ENCODE measurements around the gene ARL2BP.
"Not testable (repeated sequence)": the region's sequence is repeated elsewhere in the genome, so short reads cannot be mapped to it uniquely, and the experiment has no call there.

Gene ARL2BP

DNA sequence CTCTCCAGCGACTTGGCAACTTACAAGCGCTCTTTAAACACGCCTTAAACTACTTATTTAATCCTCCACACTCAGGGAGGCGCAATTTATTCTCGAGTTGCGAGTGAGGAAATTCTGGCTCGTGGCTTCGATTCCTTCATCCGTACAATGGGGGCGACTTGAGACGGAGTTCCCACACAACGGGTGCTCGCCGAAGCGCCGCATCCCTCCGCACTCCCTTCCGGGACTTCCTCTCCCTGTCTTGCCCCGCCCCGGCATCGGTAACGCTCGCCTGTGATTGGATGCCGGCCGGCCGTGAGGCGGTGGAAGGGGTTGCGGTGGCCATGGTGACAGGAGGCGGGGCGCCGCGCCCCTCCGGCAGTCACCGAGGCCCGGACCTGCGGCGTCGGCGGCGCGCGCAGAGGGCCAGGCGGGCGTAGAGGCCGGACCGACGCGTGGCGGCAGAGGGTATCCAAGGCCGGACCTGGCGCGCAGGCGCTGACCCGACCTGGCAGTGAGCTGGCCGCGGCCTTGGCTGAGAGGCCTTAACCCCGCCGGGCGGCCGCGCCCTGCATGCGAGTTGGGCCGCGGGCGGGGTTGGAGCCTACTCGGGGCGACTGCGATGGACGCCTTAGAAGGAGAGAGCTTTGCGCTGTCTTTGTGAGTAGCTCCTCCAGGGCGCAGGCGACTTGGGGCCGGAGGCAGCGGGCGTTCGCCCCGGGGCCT, at the start of gene ARL2BP:
ARL2BP (plus strand) TSS at position 493 of the 705 bp plus-strand sequence; CDS start at position 602, 109 bp downstream.
- peak; percentile 69 to 99 (median 97) for DNase-seq

DNA sequence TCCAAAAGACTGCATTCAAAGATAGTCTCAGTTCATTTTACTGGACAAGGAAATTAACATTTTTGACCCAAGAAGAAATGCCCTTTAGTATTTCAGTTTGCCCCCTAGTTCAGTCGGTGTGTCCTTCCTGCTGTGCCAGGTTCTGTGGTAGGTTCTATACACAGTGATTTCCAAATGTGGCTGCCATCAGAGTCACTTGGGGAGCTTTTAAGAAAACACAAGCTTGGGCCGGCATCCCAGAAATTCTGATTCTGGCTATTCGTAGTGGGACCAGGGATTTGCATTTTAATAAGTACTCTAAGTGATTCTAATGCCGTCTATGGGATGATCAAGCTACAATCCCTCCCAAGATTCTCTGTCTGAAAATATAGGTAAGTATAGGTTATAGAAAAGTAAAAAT, 48.8 kb upstream of the ARL2BP start:
- peak in 17 of 56 donors; percentile 1 to 62 (median 16) for DNase-seq

DNA sequence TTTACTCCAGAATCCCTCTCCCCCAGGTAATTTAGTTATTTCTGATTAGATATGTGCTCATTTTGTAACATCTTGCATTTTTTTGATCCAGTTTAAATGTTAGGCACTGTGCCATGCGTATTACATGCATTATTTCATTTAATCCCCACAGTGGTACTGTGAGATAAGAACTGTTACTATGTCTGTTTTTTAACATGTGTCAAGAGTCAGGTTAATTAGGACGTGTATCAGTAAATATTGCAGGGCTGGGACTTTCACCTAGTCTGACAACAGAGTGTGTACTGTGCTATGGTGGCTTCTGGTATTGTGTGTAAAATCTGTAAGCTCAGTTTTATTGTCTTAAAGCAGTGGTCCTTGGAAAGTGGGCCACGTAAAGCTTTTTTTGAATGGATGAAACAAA, 48.3 kb upstream of the ARL2BP start:
- no peak for DNase-seq

DNA sequence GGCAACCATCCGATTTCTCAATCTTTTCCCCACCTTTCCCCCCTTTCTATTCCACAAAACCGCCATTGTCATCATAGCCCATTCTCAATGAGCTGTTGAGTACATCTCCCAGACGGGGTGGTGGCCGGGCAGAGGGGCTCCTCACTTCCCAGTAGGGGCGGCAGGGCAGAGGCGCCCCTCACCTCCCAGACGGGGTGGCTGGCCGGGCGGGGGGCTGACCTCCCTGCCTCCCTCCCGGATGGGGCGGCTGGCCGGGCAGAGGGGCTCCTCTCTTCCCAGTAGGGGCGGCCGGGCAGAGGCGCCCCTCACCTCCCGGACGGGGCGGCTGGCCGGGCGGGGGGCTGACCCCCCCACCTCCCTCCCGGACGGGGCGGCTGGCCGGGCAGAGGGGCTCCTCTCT, 44.7 kb upstream of the ARL2BP start:
- not testable (repeated sequence) for DNase-seq

DNA sequence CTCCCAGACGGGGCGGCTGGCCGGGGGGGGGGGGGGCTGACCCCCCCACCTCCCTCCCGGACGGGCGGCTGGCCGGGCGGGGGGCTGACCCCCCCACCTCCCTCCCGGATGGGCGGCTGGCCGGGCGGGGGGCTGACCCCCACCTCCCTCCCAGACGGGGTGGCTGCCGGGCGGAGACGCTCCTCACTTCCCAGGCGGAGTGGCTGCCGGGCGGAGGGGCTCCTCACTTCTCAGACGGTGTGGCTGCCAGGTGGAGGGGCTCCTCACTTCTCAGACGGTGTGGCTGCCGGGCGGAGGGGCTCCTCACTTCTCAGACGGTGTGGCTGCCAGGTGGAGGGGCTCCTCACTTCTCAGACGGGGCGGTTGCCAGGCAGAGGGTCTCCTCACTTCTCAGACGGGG, 44.1 kb upstream of the ARL2BP start:
- DNase-seq = not testable (repeated sequence)

DNA sequence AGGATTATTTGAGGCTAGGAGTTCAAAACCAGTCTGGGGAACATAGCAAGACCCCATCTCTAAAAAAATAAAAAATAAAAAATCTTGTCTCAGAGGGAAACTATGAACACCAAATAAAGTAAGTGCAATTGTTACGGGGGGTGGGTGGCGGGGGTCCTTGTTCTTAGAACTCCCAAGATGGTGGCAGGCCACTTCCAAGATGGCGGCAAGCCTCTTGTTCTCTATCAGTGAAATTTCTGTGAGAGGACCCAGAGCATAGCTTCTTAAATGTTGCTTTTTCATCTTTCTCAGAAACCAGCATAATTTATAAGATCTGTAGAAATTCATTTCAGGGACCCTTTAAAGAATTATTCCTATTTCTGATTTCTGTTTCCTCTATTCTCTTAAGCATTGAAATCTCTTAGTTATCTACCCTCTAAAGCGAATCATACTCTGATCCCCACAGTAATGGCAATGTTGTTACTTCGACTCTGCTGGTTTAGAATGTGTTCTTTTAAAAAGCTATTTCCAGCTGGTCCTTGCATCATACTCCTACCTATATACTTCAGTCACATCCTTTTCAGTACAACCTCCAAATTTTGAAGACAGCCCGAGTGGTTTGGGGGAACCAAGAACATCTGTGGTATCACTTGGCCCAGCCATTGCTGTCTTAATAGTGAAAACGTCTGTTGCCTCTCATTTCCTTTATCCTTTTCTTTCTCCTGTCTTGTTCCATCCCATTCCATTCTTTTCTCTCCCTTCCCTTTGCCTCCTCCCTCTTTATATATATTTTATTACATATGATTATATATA, 42.8 kb upstream of the ARL2BP start:
- no peak for DNase-seq

DNA sequence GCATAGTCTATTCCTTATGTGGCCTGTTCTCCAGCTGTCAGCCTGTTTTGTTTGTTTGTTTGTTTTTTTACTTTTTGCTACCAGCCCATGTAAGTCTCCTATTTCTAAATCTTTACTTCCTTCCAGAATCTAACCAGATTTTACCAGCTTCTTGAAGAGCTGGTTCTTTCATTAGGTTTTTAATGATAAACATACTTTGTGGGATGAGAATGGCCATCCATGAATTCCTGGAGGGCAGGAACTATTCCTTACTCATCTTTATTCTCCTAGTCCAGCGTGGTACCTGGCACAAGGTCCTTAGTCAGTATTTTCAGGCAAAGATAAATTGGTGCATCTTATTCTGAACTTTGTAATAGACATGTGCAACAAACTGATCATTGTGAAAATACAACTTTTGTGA, 41.6 kb upstream of the ARL2BP start:
- no peak for DNase-seq

DNA sequence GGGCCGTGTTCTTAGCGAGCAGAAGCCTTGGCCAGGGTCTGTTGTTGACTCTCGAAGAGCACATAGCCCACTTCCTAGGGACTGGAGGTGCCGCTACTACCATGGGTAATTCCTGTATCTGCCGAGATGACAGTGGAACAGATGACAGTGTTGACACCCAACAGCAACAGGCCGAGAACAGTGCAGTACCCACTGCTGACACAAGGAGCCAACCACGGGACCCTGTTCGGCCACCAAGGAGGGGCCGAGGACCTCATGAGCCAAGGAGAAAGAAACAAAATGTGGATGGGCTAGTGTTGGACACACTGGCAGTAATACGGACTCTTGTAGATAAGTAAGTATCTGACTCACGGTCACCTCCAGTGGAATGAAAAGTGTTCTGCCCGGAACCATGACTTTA, 40.4 kb upstream of the ARL2BP start:
- DNase-seq = no peak

DNA sequence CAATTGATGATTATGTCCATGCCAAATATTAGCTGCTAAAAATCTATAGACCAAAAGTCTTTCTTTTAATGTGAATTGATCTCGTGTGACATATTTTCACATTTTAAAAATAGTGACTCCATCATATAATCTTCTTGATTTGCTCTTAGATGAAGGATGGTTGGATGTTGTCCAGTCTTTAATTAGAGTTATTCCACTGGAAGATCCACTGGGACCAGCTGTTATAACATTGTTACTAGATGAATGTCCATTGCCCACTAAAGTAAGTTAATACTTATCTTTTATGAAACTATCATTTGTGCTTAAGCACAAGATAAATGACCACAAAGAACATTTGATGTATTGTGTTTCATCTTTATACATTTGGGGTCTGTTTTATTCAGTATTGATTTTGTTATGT, 36.1 kb upstream of the ARL2BP start:
- DNase-seq = no peak

DNA sequence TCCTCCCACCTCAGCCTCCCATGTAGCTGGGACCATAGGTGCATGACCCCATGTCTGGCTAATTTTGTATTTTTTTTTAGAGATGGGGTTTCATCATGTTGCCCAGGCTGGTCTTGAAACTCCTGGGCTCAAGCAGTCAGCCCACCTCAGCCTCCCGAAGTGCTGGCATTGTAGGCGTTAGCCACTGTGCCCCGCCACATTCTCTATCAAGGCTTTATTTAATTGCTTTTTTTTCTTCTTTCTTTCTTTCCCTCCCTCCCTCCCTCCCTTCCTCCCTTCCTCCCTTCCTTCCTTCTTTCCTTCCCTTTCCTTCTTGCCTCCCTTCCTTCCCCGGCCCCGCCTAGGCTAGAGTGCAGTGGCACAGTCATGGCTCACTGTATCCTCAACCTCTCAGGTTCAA, 35.3 kb upstream of the ARL2BP start:
- DNase-seq = no peak

DNA sequence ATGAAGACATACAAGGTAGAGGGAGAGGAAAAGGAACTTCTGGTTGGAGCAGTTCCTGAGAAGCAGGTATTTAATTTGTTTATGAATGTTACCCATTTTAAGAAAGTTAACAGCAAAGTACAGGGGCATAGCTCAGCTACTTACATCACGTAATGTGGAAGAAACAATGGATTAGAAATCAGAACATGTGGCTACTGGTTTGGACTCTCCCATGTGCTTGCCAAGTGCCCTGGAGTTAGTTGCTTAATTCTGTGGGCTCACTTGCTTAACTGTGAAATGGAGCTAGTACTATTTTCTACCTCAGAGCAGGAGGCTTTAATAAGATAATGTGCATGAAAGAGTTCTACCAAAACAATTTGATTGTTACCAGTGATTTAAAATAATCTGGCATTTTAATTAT, 31.6 kb upstream of the ARL2BP start:
- DNase-seq = no peak

DNA sequence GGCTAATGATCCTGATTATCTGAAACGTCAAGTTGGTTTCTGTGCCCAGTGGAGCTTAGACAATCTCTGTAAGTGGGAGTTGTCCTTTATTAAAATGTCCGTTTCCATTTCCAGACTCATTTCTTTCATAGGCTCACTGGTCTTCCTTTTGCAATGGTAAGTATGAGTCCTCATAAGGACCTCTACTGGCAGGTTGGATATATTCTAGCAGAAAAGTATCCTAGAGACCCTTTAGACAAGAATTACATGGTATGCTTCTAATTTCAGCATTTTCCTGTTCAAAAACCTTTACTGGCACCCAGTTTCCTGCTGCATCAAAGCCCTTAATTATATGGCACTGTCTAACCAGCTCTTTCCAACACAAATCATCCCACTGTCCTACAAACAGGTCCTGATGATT, 28.1 kb upstream of the ARL2BP start:
- DNase-seq = no peak

DNA sequence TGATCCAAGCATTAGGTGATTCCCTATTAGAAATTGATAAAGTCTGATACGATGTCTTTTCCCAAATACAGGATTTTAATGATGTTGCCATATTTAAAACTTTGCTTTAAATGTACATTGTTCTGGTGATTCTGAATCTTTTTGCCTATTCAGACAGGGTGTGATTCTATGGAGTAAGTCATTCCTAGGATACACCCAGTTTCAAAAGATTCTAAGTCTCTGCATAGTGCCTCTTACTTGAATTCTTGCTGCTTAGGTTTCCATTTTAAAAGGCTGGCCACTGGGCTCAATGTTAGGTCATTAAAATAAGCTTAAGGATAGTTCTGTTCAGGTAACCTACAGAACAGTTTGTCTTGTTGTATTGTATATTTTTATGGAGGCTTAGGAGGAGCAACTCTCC, 22.0 kb upstream of the ARL2BP start:
- DNase-seq = no peak

DNA sequence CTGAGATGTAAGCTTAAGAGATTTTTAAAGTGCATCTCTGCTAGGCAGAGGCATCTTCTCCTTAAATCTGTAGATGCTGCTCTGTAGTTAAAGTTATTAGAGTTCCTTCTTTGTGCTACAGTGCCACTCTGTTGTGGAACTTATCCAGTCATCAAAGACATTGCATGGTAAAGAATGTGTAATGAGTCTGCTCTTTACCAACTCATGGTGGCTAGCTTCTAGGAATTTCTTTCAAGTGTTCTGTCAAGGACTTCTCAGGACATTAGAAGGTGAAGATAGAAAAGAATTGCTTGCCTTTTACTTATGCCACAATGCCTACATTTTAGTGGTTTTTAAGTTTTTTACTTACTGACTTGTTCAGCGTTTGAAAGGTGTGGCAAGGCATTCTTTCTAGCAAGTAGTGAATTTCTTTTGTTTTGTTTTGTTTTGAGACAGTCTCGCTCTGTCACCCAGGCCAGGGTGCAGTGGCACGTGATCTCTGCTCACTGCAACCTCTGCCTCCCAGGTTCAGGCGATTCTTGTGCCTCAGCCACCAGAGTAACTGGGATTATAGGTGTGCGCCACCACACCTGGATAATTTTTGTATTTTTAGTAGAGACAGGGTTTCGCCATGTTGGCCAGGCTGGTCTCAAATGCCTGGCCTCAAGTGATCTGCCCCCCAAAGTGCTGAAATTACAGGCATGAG, 20.3 kb upstream of the ARL2BP start:
- DNase-seq = no peak

DNA sequence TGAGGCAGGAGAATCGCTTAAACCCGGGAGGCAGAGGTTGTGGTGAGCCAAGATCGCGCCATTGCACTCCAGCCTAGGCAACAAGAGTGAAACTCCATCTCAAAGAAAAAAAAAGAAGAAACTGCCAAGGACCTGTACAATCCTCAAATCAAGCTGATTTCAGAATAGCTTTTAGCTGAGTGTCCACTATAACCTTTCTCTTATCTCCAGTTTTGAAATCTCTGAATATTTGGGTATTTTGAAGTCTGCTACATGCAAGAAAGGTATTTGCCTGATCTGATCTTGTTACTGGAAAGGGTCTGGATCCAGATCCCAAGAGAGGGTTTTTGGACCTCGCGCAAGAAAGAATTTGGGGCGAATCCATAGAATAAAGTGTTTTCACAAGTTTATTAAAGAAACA, 19.1 kb upstream of the ARL2BP start:
- no peak for DNase-seq

DNA sequence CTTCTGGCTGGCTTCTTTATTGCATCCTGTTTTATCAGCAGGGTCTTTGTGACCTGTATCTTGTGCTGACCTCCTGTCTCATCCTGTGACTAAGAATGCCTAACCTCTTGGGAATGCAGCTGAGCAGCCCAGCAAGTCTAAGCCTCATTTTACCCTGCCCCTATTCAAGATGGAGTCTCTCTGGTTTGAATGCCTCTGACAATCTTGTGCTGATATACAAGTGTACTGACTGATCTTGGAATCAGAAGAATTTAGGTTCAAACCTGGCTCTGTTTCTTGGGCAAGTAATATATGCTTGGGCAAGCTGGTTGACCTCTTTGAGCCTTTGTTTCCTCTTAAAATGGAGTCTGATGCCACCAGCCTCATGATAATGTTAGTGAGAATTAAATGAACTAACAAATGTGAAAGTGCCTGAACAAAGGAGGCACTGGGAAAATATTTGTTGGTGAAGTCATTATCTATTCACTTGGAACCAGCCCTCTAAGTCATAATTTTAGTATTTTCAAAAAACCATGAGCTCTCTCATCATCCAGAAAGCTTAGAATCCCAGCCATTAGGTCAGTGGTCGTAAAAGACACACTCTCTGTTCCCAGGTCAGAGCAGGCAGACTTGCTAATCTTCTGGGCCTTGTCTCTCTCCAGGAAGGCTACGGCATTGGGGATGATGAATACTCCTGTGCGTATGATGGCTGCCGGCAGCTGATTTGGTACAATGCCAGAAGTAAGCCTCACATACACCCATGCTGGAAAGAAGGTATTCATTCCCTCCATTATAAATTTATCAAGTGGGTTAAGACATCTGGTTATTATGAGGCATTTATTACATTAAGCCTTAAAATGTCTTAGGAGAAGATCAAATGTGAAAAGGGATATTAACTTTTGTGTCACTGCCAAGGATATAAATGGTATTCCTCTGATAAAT, 18.1 kb upstream of the ARL2BP start:
- no peak for DNase-seq

DNA sequence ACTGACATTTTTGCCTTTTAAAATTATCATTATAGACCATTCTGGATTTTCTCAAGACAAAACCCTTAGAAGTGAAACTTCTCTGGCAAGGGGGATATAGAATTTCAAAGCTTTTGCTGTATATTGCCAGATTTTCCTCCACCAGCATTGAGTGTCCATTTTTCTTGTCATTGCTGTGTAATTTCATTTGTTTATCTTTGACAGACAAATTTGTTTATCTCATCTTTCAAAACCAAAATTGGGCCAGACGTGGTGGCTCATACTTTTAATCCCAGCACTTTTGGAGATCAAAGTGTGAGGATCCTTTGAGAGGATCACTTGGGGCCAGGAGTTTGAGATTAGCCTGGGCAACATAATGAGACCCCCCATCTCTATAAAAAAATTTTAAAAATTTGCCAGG, 16.0 kb upstream of the ARL2BP start:
- no peak for DNase-seq

DNA sequence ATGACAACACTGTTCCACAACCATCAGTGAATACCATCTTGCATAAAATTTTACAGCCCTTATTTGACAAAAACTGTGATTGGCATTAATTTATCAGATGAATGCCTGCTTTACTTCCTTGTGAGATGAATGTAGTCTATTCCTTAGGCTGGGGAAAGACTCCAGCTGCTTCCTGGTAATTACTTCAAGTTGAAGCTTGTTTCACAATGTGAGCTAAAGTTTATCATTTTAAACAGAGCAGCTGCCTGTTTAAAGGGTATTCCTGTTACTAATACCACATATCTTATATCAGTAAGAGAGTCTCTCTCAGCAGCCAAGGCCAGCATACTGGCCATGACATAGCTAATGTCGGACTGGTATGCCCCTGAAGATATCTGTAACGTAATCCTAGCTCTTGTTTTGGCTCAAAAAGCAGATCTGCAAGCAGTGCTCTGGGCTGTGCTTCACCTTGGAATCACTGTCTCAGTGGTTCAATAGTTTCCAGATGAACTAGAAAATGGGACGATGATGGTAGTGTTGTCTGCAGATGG, 13.2 kb upstream of the ARL2BP start:
- no peak for DNase-seq

DNA sequence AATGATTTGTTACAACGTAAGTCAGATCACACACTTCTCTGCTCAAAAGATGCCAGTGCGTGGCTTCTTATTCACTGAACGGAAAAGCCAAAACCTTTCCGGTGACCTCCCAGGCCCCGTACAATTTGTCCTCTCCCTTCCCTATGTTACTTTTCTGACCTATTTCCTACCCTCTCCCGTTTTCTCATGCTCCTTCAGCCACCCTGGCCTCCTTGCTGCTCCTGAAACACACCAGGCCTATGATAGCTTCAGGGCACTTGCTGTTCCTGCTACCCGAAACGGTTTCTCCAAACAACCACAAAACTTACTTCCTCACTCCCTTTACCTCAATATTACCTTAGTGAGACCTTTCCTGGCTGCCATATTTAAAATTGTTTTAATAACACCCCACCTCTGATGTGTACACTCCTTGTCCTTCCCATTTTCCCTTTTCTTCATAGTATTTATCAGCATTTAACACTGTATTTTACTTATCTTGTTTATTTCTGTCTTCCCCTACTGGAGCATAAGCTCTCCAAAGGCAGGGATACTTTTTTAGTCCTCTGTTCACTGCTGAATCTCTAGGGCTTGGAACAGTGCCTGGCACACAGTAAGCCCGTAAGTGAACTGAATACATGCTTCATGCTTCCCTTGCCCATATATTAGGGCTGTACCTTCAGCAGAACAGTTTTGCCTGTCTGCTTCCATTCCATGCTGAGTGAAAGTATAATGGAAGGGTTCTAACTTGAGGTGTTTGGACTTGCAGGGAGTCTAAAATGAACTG, 10.9 kb upstream of the ARL2BP start:
- no peak for DNase-seq

DNA sequence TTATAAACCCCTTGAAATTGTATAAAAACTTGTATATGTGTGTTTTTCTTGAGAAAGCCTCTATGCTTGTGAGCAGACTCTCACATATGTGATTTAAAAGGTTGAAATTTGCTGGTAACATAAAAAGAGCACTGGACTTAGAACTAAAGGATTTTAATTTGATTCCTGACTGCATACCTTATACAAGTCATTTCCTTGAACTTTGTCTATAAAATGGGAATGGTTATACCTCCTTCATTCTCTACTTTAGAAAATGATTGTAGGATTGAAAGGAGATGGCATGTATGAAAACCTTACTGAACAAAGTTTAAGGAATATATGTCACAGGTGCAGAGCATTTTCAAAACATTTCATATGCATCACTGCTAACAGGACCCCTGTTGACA, 10.4 kb upstream of the ARL2BP start:
- no peak for DNase-seq
